ENCODE data around the gene CELA1.

CELA1 gene

DNA sequence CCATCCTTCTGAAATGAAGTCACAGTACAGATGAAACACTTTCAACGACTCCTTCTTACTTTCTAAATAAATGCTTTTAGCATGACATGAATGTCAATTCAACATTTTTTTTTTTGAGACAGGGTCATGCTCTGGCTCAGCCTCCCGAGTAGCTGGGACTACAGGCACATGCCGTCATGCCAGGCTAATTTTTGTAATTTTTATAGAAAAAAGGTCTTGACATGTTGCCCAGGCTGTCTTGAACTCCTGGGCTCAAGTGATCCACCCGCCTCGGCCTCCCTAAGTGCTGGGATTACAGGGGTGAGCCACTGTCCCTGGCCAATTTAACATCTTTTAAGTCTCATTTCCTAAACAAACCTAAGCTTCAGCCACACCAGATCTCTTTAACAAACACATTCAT is 28.4 kb upstream of the CELA1 start:
- in situ Hi-C loops (cut with MboI; ENCODE audit: low sequenced_read_pairs), result no loop called here

GRCh38 chr12:51374361-51374760 is 27.9 kb upstream of the CELA1 start:
- in situ Hi-C loops (cut with MboI; ENCODE audit: low sequenced_read_pairs), result no loop called here

DNA sequence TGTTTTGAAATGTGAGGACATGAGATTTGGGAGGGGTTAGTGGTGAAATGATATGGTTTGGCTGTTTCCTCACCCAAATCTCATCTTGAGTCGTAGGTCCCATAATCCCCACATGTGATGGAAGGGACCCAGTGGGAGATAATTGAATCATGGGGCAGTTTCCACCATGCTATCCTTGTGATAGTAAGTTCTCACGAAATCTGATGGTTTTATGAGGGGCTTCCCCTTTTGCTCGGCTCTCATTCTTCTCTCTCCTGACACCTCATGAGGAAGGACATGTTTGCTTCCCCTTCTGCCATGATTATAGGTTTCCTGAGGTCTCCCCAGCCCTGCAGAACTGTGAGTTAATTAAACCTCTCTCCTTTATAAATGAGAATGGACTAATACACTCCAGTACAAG is 26.7 kb upstream of the CELA1 start:
- in situ Hi-C loops (cut with MboI; ENCODE audit: low sequenced_read_pairs), result no loop called here

DNA sequence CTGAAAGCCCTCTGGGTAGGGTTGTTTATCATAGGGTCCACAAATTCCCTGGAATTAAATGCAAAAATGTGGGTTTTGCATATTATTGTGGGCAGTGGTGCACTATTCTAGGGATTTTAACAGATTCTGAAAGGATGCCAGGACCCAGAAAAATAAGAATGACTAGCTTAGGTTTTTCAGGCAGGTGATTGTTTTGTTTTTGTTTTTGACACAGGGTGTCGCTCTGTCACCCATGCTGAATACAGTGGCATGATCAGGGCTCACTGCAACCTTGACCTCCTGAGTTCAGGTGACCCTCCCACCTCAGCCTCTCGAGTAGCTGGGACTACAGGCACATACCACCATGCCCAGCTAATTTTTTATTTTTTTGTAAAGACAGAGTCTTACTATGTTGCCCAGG is 25.5 kb upstream of the CELA1 start:
- in situ Hi-C loops (cut with MboI; ENCODE audit: low sequenced_read_pairs), result no loop called here

- in situ Hi-C loops (cut with MboI; ENCODE audit: low sequenced_read_pairs), result no loop called here
Observed at GRCh38 chr12:51371295-51371953, 24.9 kb upstream of the CELA1 start.

DNA sequence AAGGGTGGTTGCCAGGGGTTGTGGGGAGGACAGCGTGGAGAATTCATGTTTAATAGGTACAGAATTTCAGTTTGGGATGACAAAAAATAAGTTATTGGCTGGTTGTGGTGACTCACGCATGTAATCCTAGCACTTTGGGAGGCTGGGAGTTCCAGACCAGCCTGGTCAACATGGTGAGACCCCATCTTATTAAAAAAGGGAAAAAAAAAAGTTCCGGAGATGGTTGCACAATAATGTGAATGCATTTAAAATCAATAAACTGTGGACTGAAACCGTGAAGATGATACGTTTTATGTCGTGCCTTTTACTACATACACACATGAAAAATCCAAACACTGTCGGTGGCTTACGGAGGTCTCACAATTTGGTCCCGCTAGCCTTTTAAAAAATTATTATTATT is 24.2 kb upstream of the CELA1 start:
- in situ Hi-C loops (cut with MboI; ENCODE audit: low sequenced_read_pairs), result no loop called here

DNA sequence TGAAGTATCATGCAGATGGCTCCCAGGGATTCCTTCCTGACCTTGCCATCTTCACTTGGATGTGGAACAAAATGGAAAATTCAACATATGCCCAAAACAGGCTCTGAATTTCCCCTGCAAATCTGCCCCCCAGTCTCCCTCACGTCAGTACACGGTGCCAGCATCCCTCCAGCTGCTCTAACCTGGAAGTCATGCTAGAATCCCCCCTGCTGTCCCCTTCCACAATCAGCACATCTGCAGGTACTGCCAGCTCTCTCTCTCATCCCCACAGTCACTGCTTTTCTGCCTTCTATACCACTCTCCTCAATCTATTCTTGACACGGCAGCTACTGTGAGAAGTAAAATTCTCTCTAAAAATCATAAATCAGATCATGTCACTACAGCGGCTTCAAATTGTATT is 23.1 kb upstream of the CELA1 start:
- in situ Hi-C loops (cut with MboI; ENCODE audit: low sequenced_read_pairs), result no loop called here

GRCh38 chr12:51368640-51369517 is 22.4 kb upstream of the CELA1 start:
- in situ Hi-C loops (cut with MboI; ENCODE audit: low sequenced_read_pairs), result no loop called here

DNA sequence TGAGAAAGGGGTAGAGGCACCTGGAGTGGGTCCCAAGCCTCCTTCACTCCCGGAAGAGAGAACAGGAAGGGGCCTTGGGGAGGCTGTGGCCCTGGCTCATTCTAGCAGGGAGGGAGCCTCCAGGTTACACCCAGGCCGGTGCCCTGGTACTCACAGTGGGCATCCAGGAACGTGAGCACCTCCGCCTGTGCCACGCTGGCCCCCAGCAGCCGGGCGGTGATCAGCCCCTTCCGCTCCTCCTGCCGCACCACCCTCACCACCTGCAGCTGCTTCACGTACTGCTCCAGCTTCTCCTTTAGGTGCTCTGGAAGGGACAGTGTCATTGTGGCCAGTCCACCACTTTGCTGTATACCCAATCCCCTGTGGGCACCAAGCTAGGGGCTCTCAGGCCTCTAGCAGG is 18.8 kb upstream of the CELA1 start:
- in situ Hi-C loops (cut with MboI; ENCODE audit: low sequenced_read_pairs), result no loop called here

DNA sequence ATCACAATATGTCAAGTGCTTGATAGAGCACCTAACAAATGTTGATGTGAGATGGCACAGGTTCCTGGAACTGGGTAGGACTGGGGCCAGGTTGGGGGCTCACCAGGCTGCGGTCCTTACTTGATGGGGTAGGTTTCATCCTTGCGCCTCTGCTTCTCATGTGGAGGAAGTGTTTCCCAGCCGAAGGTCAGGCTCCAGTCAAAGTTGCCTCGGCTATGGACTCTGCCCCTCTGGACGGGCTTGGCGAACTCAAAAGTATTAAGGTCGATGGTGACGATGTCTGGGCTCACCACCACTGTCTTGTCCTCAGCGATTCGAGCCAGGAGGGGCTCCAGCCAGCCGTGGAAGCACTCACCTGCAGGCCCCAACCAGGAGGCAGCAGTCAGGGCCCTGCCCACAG is 17.5 kb upstream of the CELA1 start:
- in situ Hi-C loops (cut with MboI; ENCODE audit: low sequenced_read_pairs), result no loop called here

DNA sequence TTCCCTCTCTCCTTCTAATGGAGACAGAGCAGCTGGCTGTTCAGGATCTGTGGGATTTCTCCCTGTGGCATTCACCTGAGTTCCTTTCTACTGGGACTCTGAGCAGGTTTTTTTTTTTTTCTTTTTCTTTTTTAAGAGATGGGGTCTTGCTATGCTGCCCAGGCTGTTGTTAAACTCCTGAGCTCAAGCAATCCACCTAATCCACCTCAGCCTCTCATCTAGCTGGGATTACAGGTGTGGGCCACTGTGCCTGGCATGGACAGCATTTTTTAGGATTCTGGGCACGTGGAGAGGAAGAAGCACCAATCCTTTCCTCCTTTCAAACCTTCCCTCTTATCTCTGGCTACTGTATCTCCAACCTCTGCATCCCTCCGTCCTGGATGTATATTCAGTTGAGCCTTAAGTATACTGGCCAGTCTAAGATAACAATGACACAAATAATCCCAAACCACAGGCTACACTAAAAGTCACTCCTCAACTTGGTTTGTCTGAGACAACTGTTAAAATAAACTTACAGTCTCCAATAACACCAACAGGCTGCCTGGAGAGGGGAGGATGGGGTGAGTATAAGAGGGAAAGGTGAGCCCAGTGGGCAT is 16.4 kb upstream of the CELA1 start:
- in situ Hi-C loops (cut with MboI; ENCODE audit: low sequenced_read_pairs), result no loop called here

DNA sequence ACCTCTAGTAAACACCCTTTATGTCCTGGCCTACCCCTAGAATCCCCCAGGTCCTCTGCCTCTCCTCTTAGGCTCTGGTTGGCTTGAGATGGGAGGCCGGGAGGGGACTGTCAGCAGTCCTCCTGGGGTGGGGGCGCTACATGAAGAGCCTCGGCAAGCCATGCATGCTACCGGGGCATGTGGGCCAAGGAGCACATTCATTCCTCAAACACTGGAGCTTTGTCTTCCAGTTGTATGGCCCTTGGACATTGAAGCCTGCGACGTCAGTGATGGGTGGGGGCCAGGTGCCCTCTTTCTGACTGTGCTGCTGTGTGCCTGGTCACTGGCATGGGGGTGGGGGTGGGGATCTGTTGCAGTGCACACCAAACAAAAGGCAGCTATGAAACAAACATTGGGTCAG is 15.8 kb upstream of the CELA1 start:
- in situ Hi-C loops (cut with MboI; ENCODE audit: low sequenced_read_pairs), result no loop called here

DNA sequence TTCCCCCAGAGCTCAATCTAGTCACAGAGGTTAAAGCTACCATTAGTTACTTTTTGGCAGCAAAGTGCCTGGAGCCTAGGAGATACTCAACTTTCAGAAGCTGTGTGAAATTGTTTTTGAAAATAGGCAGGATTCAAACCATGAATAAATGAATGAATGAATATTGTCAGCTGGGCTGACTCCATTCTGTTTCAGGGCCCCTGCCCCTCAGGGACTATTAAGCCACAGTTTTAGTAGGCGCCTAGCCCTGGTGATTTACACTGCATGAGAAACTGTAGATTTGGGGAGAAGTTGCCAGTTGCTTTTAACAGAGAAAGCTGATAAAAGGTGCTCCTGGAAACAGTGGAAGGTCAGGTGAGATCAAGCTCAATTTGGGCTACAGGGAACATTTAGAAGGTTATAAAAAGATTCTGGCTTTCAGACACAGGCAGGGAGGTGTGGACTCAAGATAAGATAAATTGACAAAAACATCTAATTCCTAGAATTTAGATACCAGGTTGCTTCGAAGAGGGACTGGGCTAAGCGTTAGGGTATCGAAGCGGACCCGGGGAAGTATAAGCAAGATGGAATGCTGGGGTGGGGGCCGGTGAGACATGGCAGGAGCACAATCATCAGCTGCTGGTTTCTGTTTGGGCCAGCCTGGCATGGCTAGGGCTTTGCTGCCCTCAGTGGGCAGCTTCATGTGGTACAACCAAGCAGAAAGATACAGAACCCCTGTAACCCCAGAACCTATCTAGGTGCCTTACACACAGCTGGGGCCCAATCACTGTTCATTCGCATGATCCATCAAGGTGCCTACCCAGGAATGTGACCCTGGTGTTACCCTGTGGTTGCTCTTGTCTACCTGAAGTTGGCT is 14.9 kb upstream of the CELA1 start:
- in situ Hi-C loops (cut with MboI; ENCODE audit: low sequenced_read_pairs), result no loop called here

DNA sequence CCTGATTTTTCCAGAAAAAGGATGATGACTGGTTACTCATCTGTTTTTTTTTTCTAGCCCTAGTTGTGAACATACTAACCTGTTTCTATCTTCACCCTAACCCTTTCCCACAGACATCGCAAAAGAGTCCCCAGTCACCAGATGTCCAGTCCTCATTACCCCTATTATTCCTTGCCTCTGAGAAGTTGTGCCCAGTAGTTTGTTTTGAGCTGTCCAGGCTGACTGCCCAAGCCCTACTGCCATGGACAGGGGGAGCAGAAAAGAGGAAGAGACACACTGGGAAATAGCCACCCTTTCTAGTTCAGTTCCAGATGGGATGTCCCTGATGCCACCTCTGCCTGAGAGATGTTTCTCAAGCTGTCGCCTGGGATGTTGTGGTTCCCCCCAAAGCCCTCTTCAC is 13.8 kb upstream of the CELA1 start:
- in situ Hi-C loops (cut with MboI; ENCODE audit: low sequenced_read_pairs), result no loop called here

DNA sequence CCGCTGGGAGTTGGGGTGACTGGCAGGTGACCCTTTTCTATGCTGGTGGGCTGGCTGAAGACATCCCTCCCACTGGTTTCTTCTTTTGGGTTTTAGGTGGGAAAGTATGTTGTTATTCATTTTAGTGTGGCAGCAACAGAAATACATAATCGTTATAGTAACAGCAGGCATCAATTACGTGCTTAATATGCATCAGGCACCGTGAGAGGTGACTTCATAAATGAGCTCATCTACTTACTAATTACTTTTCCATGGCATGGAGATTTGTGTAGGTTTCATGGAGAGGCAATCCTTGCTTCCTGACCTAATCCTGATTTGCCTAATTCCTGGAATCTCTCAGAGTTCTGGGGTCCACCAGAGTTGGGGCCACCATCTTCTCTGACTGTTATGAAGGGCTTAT is 13.4 kb upstream of the CELA1 start:
- in situ Hi-C loops (cut with MboI; ENCODE audit: low sequenced_read_pairs), result no loop called here

- in situ Hi-C loops (cut with MboI; ENCODE audit: low sequenced_read_pairs), result no loop called here
Observed at GRCh38 chr12:51358496-51358895, 12.0 kb upstream of the CELA1 start.

GRCh38 chr12:51357374-51358047 is 11.0 kb upstream of the CELA1 start:
- in situ Hi-C loops (cut with MboI; ENCODE audit: low sequenced_read_pairs), result no loop called here

DNA sequence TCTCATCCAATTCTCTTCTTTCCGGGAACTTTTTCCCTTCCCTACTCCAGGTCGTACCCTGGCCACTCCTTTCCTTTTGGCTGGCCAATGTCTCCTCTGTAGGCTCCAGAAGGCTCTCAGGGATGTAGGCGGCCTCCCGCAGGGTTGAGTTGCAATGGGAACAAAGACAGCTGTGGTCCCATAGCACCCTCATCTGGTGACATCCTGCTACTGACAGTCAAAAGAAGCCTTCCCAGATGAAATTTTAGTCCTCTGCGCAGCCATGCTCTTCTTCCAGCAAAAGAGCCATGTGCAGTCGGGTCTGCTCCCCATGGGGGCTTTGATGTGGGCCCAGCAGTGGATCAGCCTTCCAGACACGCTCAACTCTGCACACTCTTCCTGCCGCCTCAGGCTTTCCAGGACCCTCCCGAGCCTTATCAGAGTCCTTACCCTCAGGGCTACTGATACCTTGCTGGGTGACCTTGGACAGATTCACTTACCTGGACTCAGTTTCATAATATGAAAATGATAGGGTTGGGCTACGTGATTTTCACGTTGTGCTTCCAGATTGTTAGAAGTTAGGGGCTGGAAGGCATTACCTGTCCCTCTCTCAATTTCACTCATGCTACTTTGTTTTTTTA is 5.5 kb upstream of the CELA1 start:
- in situ Hi-C loops (cut with MboI; ENCODE audit: low sequenced_read_pairs), result no loop called here

DNA sequence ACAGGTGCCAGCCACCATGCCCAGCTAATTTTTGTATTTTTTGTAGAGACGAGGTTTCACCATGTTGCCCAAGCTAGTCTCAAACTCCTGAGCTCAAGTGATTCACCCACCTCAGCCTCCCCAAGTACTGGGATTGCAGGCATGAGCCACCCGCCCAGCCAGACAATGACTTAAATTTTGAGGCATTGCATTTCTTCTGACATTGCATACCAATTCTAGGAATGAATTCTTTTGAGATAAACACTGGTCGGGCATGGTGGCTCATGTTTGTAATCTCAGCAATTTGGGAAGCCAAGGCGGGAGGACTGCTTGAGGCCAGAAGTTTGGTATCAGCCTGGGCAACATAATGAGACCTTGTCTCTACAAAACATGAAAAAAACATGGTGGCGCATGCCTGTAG is 2.5 kb upstream of the CELA1 start:
- in situ Hi-C loops (cut with MboI; ENCODE audit: low sequenced_read_pairs), result no loop called here

- in situ Hi-C loops (cut with MboI; ENCODE audit: low sequenced_read_pairs), result no loop called here
Observed at GRCh38 chr12:51348116-51348515, 1.6 kb upstream of the CELA1 start.

Data from hTERT RPE-1 (cell line).